NCI-H69 (cell line): ENCODE measurements around the gene NFIC.
"Not testable (repeated sequence)": the region's sequence is repeated elsewhere in the genome, so short reads cannot be mapped to it uniquely, and the experiment has no call there.

Source experiments
- DNase-seq: peaks from one replicate; lab custom pipeline; 2025; lab: John Stamatoyannopoulos, UW

The NFIC gene

DNA sequence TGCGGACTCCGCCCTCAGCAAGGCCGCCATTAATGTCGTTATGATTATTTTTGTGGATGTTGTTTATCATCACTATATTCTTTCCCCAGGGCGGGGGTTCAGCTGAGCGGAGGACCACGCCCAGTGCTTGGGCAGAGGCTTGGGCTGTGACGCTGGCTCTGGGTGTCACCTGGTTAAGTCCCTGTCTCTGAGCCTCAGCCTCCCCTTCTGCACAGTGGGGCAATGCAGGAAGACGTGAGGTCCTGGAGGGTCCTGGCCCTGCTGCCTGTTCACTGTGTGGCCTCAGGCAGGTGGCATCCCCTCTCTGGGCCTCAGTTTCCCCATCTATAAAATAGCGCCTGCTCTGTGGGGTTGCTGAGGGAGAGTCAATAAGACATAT lies 32.5 kb downstream of the NFIC start:
- no peak for DNase-seq

DNA sequence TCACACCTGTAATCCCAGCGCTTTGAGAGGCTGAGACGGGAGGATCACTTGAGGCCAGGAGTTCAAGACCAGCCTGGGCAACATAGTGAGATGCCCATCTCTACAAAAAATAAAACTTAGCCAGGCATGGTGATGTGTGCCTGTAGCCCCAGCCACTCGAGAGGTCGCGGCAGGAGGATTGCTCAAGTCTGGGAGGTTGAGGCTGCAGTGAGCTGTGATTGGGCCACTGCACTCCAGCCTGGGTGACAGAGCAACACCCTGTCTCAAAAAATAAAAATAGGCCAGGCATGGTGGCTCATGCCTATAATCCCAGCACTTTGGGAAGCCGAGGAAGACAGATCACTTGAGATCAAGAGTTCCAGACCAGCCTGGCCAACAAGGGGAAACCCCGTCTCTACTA lies 32.9 kb downstream of the NFIC start:
- not testable (repeated sequence) for DNase-seq

DNA sequence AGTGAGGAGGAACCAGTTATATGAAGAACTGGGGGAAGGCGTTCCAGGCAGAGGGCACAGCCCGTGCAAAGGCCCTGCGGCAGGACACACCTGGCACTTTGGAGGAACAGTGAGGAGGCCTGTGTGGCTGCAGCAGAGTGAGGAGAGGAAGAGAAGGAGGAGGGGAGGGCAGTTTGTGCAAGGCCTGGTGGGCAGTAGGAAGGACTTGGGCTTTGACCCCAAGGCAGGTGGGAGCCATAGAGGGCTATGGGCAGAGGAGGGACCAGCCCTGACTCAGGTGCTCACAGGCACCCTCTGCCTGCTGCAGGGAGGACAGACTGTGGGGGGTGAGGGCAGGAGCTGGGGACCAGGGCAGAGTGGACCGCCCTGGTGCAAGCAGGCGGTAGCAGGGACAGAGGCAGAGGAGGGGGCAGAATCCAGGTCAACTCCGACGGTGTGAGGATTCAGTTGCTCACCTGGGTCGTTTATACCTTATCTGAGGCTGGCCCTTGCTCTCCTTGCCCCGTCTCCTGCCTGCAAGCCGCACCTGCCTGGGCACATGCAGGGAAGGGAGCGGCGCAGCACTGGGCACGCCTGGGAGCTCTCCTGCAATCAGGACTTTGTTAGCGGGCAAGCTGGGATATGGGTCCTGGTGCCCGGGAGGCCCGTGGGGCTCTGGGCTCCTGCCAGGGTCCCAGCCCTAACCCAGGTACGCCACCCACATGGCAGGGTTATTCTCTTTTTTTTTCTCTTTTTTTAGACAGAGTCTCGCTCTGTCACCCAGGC lies 34.8 kb downstream of the NFIC start:
- no peak for DNase-seq

DNA sequence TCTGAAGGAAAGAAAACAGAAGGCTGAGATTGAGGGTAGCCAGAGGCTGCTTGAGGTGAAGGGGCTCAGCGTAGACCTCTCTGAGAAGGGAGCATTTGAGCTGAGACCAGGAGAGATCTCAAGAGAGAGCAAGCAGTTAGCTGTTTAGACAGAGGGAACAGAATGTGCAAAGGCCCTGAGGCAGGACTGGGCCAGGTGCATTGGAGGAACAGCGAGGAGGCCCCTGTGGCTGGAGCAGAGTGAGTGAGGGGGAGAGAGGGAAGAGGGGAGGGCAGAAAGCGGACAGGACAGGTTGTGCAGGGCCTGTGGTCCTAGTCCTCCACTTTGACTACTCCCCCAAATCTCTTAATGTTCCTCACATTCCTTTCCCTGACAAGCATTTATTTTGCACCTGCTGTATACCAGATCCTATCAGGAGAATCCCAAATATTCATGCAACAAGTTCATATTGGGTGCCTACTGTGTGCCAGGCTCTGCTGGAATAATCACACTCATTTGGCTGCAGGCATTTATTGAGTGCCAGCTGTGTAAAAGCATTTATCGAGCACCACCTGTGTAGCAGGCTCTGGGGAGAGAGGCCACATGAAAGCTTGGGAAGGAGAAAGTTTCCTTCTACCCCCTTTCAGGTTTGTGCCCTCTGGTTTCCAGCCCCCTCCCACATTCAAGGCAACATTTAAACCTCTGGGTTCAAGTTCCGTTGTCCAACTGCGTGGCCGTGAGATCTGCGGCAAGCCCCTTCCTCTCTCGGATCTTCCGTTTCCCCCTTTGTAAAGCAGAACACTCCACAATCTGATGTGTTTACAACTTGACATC lies 36.5 kb downstream of the NFIC start:
- no peak for DNase-seq

DNA sequence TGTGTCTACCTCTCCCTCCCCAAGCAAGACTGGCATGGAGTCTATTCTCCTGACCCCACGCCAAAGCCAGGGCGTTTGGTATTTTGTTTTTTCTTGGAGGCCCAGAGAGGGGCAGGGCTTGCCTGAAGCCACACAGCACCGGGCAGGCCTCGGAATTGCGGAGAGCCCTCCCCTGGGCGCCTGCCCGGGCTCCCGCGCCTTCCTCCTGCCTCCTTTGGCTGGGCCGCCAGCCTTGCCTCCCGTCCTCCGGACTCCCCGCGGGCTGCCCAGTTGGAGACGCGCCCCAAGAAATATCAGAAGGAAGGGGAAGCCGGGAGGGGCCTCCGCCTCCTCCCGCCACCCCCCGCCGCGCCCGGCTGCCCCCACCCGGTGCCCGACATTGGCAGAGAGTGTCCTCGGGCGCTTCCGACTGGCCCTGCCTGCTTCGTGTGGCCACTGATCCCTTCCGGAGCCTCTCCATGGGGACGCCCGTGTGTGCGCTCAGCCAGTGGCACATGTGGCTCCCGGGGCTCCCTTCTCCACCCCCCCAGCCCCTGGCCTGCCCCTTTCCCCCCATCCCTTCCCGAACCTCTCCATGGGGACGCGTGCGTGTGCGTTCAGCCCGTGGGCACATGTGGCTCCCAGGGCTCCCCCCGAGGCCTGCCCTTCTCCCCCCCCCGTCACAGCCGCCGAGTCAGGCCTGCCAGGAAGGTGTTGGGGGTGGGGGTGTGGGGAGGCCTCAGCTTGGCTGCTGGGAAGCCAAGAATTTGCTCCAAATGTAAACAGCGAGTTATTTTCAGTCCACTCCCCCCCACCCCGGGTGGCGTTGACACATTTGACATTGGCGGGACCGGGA lies 37.3 kb downstream of the NFIC start:
- peak; percentile 50 for DNase-seq

DNA sequence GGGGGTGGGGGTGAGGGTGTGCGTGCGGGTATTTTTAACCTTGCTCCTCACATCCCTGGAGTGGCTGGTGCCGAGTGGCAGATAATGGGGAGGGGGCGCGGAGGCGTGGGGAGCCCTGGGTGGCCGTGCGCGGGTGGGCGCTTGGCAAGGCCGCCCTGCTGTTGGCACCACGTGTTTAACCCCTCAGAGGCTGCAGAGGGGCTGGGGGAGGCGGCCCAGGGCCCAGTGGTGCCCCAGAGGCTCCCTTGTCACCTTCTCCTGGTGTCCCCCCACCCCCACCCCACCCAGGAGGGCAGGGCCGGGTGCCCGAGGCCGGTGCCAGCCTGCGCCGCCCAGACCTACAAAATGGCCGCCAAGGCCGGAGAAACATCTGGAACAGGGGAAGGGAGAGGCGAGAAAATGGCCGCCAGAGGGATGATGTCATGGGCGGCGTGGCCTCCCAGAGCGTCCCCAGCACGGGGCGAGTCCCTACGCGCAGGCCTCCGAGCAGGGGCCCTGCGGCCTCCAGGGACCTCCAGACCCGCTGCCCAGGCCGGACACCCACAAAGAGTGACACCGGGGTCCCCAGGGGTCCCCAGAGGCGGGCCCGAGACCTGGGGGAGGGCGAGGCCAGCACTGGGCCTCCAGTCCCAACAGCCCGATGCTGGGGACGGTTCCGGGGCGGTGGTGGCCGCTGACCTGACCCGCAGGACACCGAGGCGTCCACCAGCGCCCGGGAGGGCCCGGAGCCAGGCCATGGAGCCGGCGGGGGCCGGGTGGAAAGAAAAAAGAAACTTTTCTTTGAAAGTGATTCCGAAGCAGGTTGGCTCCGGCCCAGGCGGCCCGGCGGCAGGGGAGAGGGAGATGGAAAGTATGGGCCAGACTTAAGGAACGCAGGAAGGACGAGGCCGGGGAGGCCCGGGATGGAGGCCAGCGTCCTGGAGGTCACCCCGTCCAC lies 38.2 kb downstream of the NFIC start:
- no peak for DNase-seq

DNA sequence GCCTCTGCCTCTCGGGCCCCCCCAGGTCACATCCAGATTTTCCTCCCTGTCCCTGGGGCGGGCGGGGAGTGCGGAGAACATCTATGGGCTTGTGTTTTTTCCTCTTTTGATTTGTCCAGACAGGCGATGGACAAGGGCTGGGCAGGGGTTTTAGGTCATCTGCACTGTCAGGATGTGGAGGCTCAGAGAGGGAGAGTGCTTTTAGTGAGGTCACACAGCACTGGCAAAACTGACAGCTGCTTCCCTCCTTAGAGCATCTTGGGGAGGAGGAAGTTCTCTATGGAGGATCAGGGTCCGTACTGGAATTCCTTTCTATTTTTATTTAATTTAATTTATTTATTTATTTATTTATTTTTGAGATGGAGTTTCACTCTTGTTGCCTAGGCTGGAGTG lies 38.9 kb downstream of the NFIC start:
- no peak for DNase-seq

DNA sequence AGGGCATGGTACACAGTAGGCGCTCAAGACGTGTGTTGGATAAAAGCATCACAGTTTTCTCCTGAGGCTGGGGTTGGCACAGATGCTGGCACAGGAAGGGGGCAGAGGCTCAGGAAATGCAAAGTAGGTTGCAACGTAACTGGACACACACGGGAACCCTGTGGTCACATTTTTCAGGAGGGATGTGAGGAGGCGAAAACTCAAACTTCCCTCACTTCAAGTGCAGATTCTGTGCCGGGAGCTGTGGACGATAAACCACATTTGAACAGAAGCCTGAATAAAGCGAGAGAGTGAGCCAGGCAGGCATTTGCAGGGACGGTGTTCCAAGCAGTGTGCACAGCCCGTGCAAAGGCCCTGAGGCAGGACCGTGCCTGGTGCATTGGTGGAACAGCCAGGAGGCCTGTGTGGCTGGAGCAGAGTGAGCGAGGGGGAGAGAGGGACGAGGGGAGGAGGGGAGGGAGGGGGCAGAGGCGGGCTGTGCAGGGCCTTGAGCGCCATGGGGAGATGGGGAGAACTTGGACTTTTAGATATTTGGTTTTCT lies 40.3 kb downstream of the NFIC start:
- DNase-seq: no peak

DNA sequence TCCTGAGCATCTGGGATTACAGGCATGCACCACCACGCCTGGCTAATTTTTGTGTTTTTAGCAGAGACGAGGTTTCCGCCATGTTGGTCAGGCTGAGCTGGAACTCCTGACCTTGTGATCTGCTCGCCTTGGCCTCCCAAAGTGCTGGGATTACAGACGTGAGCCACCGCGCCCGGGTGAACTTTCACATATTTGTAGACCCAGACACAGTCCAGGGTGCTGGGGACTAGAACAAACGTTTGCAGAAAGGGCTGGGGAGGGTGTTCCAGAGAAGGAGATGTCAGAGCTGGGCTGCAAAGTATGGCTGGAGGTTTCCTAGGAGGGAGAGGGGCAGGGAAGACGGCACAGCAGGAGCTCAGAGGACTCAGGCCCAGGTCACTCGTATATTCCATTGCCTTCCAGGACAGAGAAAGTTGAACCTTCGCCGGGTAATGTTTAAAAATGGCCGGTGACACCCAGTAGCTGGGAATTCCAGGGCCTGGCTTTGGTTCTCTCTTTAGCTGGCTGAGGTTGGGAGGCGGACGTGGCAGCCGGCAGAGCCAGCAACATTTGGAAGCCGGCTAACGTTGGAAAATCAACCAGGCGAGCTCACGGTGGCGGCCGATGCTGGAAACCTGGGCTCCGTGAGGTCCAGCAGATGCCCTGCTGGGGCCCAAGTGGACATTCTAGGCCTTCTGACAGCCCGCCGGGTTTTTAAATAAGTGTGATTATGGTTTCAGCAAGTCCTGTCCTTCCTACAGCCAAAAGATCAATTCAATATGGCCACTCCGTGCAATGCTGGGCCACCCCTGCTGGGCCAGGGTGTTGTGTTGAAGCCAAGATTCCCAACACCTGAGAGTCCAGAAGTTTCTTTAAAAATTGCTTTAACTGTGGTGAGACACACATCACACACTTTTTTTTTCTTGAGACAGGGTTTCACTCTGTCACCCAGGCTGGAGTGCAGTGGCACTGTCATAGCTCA lies 41.5 kb downstream of the NFIC start:
- no peak for DNase-seq

DNA sequence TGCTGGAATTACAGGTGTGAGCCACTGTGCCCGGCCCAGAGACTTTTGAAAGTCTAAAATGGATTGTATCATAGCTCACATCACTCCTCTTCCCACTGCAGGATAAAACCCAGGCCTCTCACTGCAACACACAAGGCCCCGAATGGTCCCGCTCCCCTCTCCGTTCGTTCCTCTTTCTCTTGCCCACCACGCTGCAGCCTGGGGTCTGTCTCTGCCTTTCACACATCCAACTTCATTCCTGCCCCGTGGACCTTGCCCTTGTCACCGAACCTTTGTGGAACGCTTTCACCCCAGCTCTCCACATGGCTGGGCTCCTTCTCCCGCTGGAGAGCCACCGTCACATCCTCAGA lies 42.6 kb downstream of the NFIC start:
- no peak for DNase-seq

DNA sequence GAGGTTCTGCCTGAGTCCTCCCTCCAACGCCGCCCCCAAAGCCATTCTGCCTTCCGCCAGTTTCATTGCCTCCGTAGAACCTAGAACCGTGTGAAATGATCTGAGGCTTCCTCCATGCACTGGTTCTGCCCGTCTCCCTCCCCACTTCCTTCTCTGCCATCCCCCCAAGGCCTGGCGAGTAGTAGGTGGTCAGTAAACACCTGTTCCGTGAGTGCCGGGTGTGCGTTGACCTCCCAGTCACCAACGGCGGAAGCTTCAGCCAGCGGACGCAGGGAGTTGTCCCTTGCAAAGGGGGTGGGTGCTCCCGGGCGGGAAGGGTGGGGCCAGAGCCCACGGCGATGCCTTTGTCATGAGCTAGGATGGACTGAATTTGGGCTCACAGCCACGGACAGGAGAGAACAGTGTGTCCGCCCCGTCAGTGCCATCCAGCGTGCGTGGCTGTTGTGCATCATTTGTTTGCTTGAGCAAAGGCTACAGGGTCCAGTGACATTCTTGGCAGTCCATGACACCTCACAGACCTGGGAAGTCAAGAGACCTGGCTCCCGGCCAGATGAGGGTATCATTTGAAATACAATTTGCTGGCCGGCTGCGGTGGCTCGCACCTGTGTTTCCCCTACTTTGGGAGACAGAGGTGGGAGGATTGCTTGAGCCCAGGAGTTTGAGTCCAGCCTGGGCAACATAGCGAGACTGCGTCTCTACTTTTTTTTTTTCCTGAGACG lies 43.1 kb downstream of the NFIC start:
- peak; percentile 59 for DNase-seq

DNA sequence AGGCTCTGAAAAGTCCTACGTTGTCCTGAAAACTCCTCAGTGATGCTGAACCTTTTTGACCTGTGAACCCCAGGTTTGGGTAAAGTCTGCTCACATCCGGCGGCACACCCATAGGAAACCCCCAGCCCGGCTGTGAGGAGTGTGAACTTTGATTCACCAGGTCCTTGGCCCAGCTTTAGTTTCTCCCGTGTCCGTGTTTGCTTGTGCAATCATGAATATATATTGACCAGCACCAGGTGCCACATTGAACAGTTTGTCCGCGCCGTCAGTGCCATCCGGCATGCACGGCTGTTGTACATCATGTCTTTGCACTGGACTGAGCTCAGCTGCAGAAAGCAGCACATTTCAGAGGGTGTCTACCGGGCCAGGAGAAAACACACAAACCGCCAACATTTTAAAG lies 45.3 kb downstream of the NFIC start:
- DNase-seq: no peak

DNA sequence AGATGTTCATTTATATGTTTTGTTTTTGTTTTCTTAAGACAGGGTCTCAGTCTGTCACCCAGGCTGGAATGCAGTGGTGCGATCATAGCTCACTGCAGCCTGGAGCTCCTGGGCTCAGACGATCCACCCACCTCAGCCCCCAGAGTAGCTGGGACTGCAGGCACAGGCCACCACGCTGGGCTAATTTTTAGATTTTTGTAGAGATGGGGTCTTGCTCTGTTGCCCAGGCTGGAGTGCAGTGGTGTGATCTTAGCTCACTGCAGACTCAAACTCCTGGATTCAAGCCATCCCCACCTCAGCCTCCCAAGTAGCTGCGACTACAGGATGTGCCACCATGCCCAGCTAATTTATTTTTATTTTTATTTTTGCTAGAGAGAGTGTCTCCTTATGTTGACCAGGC lies 45.7 kb downstream of the NFIC start:
- DNase-seq: no peak

DNA sequence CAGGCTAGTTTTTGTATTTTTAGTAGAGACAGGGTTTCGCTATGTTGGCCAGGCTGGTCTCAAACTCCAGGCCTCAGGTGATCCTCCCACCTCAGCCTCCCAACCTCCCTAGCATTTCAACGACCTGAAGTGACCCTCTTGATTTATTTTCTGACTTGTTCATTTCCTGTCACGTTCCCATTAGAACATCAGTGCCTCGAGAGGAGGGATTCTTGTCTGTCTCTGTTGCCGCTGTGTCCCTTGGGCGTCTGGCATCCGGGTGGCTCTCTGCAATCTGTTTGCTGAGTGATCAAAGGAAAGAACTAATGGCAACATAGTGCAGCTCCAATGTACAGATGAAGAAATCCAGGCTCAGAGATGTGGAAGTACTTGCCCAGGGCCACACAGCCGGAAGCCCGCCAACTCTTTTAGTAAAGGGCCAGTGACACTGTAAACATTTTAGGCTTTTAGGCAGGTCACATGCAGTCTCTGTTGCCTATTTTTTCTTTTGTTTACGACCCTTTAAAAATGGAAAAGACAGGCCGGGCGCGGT lies 47.5 kb downstream of the NFIC start:
- DNase-seq: peak; percentile 78

DNA sequence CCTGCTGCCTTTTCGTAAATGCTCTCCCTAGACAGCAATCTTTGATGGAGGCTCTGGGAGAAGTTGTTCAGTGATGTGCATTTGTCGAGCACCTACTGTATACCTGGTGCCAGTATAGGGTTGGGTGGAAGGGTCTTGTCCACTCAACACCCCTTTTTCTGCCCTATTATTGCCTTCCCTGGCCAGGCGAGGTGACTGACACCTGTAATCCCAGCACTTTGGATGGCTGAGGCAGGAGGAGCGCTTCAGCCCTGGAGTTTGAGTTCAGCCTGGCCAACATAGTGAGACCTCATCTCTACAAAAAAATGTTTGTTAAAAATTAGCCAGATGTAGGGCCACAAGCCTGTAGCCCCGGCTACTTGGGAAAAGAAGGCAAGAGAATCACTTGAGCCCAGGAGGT lies 49.3 kb downstream of the NFIC start:
- DNase-seq: no peak

DNA sequence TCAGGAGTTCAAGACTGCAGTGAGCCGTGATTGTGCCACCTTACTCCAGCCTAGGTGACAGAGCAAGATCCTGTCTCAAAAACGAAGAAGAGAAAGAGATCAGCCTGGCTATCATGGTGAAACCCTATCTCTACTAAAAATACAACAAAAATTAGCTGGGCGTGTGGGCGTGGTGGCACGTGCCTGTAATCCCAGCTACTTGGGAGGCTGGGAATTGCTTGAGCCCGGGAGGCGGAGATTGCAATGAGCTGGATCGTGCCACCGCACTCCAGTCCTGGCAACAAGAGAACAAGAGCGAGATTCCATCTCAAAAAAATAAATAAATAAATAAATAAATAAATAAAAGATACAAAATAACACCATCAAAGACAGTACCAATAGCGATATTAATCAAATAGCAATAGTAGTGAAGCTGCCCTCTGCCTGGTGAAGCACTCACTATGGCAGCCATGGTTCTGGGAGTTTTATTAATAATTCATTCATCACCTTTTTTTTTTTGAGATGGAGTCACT lies 53.9 kb downstream of the NFIC start:
- no peak for DNase-seq

DNA sequence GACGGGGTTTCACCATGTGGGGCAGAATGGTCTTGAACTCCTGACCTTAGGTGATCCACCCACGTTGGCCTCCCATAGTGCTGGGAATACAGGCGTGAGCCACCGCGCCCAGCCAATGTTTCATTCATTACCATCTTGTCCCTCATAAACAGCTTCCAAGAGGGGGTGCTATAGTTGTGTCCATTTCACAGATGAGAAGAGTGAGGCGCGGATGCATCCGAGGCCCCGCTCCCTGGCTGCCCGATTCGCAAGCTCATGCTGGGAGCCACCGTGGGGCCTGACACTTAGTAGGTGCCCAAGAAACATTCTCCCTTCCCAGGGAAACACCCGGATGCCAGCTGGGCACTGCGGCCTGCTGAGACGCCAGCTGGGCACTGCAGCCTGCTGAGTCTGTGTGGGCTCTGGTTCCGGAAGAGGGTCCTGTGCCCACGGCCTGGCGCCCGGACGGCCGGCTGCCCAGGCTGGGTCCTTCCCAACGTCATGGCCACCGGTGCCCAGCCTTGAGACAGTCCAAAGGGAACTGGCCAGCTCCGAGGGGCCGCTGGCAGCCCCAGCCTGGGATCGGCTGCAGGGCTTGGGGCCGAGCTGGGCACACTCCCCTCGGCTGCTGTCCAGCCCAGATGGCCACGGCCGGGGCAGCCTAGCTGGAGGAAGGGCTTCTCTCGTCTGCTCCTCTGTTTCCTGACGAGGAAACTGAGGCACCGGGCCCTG lies 54.7 kb downstream of the NFIC start:
- DNase-seq: no peak

DNA sequence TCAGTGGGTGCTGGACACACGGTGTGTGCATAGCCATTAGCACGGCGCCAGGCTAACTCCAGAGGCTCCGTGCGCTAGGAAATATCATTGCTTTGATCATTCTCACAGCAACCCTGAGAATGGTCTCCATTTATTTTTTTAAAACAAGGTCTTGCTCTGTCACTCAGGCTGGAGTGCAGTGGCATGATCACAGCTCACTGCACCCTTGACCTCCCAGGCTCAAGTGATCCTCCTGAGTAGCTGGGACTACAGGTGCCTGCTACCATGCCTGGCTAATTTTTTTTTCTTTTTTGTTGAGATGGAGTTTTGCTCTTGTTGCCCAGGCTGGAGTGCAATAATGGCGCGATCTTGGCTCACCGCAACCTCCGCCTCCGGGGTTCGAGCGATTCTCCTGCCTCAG lies 55.3 kb downstream of the NFIC start:
- DNase-seq: not testable (repeated sequence)
